ENCODE data around the gene ID3.

ID3 gene

GRCh38 chr1:23564529-23565122 lies 5.3 kb upstream of the ID3 start:
- DNase-seq (ENCODE audit: low read depth): no peak

DNA sequence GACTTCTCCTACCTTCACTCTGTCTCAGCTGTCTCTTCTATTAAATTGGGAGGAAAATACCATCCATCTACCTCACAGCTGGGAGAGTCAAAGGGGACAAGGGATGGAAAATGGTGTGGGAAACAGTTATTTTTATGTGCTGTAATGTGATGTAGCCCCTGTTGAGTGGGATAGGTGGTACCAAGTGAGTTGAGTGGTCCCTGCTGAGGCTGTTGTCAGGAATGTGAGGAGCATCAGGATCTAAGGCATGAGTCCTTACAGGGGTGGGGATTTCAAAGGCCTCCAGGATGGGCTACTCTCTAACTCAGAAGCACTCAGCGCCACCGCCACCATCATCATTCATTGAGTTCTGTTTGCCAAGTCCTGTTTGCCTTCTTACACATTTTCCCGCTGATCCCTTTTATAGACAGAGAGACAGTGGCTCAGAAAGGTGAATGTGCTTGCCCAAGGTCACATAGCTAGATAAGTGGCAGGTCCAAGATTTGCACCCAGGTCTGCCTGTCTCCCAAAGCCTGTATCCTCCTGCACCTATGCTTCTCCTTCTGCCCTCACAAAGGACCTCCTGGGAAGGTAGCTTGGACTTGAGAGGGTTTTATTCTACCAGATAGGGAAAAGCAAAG lies 4.6 kb upstream of the ID3 start:
- DNase-seq (ENCODE audit: low read depth): no peak

DNA sequence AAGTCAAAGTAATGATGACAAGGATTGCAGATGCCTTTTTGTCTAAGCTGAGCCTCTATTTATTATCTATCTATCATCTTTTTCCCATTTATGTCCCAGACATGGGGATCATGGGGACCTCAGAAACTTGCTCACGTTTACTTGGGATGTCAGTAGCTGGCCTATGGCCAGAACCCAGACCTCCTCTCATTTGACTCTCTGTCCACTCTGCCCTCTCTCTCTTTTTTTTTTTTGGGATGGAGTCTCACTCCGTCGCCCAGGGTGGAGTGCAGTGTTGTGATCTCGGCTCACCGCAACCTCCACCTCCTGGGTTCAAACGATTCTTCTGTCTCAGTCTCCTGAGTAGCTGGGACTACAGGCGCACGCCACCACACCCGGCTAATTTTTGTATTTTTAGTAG lies 3.7 kb upstream of the ID3 start:
- no peak for DNase-seq (ENCODE audit: low read depth)

DNA sequence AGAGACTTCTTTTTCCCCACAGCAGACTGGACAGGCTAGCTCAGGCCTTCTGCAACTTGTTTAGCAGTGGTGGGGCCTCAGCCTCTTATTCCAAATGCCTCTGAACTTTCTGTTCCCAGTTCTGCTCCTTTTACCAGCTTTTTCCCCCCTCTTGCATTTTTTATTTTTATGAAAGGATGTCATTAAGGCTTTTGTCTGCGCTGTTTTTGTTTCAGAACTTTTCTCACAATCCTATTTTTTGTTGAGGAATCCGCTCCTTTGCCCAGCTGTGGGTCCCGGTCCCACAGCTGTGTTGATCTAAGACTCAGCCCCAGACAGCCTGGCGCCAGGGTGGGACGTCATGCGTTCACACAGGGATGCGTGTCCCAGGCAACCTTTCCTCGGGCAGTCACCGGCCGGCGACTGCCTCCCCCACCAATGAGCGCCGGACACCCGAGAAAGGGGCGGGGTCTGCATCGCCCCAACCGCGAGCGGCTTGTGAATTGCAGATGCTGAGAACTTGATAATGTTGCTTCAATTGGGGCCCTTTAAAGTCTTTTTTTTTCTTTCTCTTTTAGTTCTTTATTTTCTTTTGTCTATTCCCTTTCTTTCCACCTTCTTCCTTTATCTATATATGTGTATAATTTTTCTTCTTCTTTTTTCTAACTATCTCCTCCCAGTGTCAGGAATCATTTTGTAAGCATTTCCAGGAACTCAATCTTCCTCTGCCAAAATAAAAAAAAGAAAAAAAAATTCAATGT lies 3.0 kb upstream of the ID3 start:
- DNase-seq (ENCODE audit: low read depth): no peak

GRCh38 chr1:23561813-23562100 lies 2.5 kb upstream of the ID3 start:
- DNase-seq (ENCODE audit: low read depth): no peak

DNA sequence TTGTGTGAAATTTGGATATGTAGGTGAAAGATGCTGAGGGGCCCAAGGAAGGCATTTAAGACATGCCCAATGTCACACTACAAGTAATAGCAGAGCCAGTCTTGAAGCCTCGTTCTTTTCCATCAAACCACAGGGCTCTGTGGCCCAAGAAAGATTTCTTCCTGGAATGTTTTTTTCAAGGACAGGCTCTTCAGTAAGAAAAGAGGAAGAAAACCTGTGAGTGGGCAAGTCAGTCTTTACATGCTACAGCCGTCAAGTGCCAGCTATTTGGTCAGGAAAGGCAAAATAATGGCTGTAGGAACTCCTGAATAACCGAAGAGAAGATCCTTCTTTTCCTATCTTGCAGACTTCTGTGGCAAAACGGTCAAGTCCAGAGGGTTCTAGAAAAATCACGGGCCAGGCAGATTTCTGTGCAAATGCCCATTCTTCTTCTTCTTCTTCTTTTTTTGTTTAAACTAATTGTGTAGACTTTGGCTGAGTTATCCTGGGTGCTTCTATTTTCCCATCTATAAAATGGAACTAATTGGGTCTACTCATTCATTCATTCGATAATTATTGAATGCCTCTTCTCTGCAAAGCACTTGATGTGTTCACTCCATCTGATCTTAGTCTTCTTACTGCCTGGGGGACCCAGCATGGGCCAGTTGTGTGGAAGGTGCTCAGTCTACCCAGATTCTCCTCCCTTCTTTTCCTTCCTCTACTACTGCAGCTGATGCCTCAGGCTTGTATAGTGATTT lies 1.9 kb upstream of the ID3 start:
- no peak for DNase-seq (ENCODE audit: low read depth)

DNA sequence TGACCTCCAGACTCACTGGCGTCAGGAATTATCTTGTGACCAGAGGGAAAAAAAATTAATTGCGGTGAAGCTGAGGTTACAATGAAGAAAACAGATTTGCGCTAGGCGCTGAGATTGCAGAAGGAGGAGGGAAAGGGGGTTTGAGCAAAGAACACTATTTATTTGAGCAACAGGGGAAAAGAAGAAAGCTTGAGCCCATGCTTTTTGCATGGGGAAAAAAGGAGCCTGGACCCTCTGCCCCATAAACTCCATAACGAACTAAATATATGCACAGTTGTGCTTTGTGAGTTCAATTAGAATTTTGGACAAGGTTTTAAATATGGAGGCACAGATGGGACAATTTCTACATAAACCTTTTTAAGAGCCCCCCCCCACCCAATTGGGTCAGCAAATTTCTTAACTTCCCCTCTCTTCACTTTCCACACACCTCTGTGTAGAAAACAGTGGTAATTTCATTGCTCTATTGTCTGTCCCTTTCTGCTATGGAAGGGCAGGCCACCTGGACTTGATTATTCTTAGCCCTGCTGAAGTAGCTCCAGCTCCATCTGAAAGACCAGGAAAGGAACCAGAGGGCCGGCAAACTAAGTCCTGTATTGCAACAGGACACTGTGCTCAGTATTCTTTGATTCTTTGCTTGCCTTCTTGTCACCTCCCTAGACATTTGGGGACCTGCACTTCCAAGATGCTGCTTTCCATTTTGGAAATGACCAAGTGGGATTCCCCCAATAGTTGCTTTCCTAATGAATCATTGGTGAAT lies 862 bp upstream of the ID3 start:
- DNase-seq (ENCODE audit: low read depth): no peak

GRCh38 chr1:23558872-23559135 lies 497 bp downstream of the ID3 start:
- DNase-seq (ENCODE audit: low read depth): no peak

DNA sequence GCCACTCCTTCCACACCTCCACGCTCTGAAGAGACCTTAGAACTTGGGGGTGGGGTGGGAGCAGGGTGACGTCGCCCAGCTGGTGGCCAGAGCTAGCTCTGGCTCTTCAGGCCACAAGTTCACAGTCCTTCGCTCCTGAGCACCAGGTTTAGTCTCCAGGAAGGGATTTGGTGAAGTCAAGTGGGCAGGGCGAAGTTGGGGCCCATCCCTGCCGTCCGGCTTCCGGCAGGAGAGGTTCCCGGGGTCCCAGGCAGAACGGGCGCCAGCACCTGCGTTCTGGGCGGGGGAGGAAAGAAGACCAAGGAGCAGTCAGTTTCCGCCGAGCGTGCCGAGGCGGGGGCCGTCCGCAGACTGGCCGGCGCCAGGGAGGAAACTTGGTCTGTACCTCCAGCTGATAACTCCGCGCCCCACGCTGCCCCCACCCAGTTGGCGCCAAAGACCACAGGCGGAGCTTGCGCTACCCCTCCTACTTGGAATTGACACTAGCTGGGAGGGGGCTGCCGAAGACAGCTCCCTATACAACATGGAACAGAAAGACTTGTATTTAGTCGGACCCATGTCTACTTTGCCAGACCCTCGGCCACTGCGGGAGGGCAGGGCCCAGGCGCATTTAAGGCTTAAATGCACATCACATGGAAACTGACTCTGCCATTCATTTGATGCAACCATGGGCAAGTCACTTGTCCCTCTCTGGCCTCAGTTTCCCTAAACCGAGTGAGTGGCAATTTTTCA lies 995 bp downstream of the ID3 start:
- DNase-seq (ENCODE audit: low read depth): peak; percentile 30

- no peak for DNase-seq (ENCODE audit: low read depth)
Observed at GRCh38 chr1:23557471-23558124, 1.7 kb downstream of the ID3 start.

DNA sequence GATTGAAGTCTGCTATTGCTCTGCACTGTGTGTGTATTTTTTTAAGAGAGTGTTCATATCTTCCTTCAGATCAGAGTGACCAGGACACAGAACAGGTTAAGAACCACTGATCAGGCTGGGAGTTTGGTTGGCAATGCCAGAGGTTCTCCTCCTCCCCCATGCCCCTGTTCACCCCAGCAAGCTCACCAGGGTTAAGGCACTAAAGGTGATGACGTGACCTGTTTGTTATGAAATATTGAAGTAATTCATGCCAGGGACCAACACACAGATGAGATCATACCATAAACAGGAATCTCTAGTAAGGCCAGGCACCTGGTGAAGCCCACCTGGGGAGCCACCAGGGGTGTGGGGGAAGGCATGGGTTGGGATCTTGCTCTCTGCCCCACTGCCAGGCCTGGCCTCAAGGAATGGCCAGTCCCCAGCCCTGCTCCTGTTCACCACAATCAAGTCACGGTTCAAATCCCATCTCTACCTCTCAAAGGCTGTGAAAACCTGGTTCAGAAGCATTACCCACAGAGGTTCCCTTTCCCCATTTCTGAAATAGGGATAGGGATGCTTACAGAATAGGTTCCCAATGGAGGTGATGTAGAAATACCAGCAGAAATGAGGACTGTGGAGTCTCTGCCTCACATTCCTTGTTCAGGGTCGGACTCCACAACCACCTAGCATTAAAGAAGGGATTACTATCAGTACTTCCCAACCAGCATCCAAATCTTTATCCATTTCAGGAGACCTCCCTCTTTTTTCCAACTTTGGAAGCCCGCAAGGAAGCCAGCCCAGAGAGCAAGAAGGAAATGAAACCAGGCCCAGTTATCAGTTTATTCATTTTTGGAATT lies 2.4 kb downstream of the ID3 start:
- no peak for DNase-seq (ENCODE audit: low read depth)

DNA sequence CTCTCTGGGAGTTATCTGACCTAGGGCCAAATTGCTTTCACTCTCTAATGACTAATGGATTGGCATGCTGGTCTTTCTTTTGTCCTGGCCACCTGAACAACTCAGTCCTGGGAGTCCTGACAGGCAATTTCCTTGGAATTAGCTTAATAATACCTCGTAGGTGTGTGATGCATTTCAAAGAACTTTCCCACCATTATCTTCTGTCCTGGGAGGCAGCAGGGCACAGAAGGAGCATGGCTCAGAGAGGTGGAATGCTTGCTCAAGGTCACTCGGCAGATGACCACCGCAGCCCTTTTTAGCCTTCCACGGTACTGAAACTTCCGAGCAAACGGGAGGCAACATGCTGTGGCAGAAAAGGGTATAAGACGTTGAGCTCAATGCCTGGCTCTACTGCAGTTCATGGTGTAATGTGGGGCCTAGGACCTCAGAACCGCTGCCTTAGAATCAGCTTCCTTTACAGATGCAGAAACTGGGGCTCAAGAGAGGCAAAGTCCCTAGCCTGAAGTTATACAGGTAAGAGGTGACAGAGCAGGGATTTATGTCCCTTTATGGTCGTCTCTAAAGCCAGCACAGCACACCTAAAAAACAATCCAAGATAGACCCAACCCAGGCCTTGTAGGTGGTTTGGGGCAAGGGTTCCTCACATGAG lies 3.2 kb downstream of the ID3 start:
- no peak for DNase-seq (ENCODE audit: low read depth)

DNA sequence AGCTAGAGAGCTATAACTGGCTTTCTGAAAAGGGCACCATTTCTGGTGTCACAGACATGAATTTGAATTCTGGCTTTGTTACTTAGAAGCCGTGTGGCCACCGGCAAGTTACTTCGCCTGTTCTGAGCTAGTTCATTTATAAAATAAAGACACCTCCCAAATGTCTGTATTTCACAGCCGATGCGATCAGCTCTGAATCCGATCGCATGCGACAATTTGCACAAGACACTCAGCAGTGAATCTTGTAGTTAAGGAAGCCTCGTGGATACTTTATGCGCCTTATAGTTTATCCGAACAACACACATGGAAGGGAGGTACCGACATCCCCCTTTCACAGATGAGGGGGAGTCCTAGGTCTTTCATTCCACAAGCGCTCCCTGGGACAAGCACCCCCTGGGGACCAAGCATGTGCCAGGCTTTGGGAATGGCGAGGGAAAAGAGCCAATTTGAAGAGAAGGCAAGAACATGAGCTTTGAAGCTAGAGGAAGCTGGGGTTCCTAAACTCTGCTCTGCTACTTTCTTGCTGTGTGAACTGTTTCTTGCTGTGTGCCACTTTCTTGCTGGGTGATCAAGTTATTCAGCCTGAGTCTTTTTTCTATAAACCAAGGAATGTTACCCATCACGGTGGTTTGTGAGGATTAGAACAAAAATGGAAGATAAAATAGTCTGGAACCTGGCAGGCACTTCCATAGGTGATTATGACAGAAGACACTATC lies 3.9 kb downstream of the ID3 start:
- no peak for DNase-seq (ENCODE audit: low read depth)

DNA sequence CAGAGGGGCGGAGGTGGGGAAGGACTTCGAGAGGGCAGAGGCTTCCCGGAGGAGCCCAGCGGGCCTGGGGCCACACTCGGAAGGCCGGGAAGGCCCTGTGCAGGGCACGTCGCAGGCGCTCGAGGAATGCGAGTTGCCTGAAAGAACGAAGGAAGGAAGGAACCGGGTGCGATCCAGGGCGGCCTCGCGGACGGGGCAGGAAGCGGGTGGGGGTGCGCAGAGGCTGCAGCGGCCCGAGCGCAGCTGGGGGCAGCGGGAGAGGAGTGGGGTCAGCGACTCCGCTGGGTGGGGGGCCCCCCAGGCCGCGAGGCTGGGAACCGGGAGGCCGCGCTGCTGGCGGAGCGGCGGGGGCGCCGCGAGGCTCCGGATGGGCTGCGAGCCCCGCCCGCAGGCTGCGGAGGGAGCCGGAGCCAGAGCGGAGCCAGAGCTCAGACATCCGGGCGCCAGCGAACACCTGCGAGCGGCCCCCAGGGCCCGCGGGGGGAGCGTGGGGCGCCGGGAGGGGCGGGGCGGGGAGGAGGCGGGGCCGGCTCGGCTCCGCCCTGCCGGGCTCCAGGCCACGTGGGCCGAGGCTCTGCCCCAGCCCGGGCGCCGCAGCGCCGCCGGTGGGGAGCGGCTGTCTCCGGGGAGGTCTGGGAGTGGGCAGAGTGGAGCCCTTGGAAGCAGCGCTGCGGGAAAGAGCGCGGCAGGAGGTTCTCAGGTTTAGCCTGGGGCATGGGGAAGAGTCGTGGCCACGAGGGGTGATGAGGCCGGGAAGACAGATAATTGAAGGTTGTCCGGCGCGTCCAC lies 4.6 kb downstream of the ID3 start:
- peak; percentile 85 for DNase-seq (ENCODE audit: low read depth)

DNA sequence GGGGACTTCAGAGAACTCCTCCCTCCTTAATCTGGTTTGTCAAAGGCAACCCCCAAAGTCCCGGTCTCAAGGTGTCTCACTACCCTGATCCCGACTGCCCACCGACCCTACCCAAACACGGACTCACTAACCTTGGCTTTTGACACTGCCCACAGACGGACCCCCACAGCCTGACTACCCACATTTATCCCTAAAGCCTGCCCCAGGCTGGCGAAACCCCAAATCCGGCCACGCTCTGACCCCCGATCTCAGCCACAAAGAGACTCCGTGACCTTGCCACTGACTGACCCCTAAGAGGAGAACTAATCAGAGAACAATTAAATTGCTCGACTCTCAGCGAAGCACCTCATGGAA lies 5.2 kb downstream of the ID3 start:
- no peak for DNase-seq (ENCODE audit: low read depth)

- DNase-seq (ENCODE audit: low read depth): no peak
Observed at GRCh38 chr1:23553231-23554126, 5.8 kb downstream of the ID3 start.

- DNase-seq (ENCODE audit: low read depth): no peak
Observed at GRCh38 chr1:23551849-23552248, 7.5 kb downstream of the ID3 start.

DNA sequence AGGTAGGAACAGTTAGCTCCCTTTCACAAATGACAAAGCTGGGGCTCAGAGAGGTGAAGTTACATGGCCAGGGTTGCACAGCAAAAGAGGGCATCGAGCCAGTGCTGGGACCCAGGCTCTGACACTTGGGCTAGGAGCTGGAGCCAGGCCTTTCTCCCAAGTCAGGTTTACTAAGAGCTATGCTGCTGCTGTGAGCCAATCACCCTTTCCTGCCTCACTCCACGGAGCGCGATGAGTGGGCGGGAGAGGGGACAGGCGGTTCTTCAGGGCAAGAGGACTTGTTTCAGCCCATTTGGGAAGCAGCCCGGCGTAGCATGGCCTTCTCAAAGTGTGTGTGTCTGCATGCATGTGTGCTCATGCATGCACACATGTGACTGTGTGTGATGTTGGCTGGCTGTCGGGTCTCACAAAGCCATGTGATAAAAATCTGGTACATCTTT lies 10.6 kb downstream of the ID3 start:
- DNase-seq (ENCODE audit: low read depth): no peak

All from activated T-helper 1 cell treated with Interleukin-2 at 50 U/mL for 16 hours (primary cell).